Peyer's patch (tissue), 4 donors: ENCODE measurements around the gene SPG7.

Source experiments
- CTCF ChIP-seq, 6 experiments: fragments of 450-650 bp in 4 of 6; fragments of 200-600 bp in 2 of 6; sonication (generic) in 1 of 6; IDR thresholded peaks; one replicate each; pipeline ENCODE4 v1.5.1; 2017 to 2019; ENCODE audit warnings: antibody characterized with exemption in 6 of 6, mild to moderate bottlenecking in 3 of 6, moderate library complexity in 1 of 6
- POLR2A ChIP-seq, 2 donors: fragments of 450-650 bp; IDR thresholded peaks; one replicate each; pipeline ENCODE4 v1.5.1; 2017; ENCODE audit warnings: antibody characterized with exemption in 2 of 2, mild to moderate bottlenecking in 2 of 2, moderate library complexity in 2 of 2

- TF ChIP-seq POLR2A (IDR thresholded peaks at IDR 0.05) = peak; percentile 90 to 91
- peak in 1 of 6 experiments; percentile 3 for TF ChIP-seq CTCF (IDR thresholded peaks at IDR 0.05)
These were observed at the start of gene SPG7 for GRCh38 chr16:89507834-89508590.
